Suprapubic skin (tissue), 4 donors: ENCODE data around the gene RCBTB2. TPM values are rescaled to one million over a fixed set of nuclear protein-coding genes. Genes with fewer than 3 reads are reported as not detected.

Experiments
- DNase-seq, 2 donors: peaks; one replicate each; pipeline ENCODE4 v3.0.0-alpha.2; 2019; ENCODE audit warnings: low spot score in 2 of 2
- H3K27ac ChIP-seq: fragments of 200-600 bp; sonication (generic); one replicate; pipeline ENCODE4 v1.5.1; 2019
- H3K27me3 ChIP-seq: fragments of 200-600 bp; sonication (generic); one replicate; pipeline ENCODE4 v1.5.1; 2019
- H3K36me3 ChIP-seq: fragments of 200-600 bp; sonication (generic); one replicate; pipeline ENCODE4 v1.5.1; 2019
- H3K4me1 ChIP-seq: fragments of 200-600 bp; sonication (generic); one replicate; pipeline ENCODE4 v1.5.1; 2019
- H3K4me3 ChIP-seq: fragments of 200-600 bp; sonication (generic); one replicate; pipeline ENCODE4 v1.5.1; 2019; ENCODE audit warnings: mild to moderate bottlenecking
- H3K9me3 ChIP-seq: fragments of 200-600 bp; sonication (generic); one replicate; pipeline ENCODE4 v1.5.1; 2019
- EP300 ChIP-seq: sonication (generic); formaldehyde crosslinking; IDR thresholded peaks from one replicate; pipeline ENCODE4 v1.6.1; 2017; ENCODE audit warnings: antibody characterized with exemption
- POLR2A ChIP-seq, 2 donors: fragments of 450-650 bp; IDR thresholded peaks; one replicate each; pipeline ENCODE4 v1.6.1; 2017; ENCODE audit warnings: antibody characterized with exemption in 2 of 2, mild to moderate bottlenecking in 2 of 2, moderate library complexity in 2 of 2
- POLR2AphosphoS5 ChIP-seq, 3 donors: sonication (generic); formaldehyde crosslinking; IDR thresholded peaks; one replicate each; pipeline ENCODE4 v1.6.1; 2017; ENCODE audit warnings: antibody characterized with exemption in 3 of 3
- WGBS: methylation state at CpG from one replicate; pipeline ENCODE4 v1.1.5; 2018; 5-methylcytosine and 5-hydroxymethylcytosine counted together
- total RNA-seq, 4 donors: library from RNA; depleted of rRNA; stranded (reverse); fragments of >200 nt; gene quantifications; one replicate each; pipeline ENCODE4 v1.1.0, GENCODE V29; 2016
- TF ChIP-seq, protein P1 (sequence below), 2 donors: fragments of 200-600 bp in 1 of 2; fragments of 450-650 bp in 1 of 2; sonication (generic) in 1 of 2; IDR thresholded peaks; one replicate each; pipeline ENCODE4 v1.5.1; 2016 to 2019; ENCODE audit warnings: antibody characterized with exemption in 2 of 2, mild to moderate bottlenecking in 1 of 2, moderate library complexity in 1 of 2

RCBTB2 gene
- total RNA-seq, 4 donors from 2014 or later, result 2.9 to 5.8 (median 4.4) TPM

- DNase-seq, result no peak
- H3K27me3 ChIP-seq, result no peaks in the 10 kb centered on the region
- H3K9me3 ChIP-seq, result peaks cover 8% of the 10 kb centered on the region
- 65% methylated on average over 2 of the region's 2 CpGs for WGBS
- H3K27ac ChIP-seq, result no peak overlapping the region
- H3K4me3 ChIP-seq, result no peak overlapping the region
- H3K4me1 ChIP-seq, result peaks cover 14% of the 10 kb centered on the region
- H3K36me3 ChIP-seq, result peaks cover 5% of the 10 kb centered on the region
- TF ChIP-seq POLR2AphosphoS5 (IDR thresholded peaks at IDR 0.05) (no peak), POLR2A (IDR thresholded peaks at IDR 0.05) (no peak), EP300 (no peak)
- TF ChIP-seq, protein P1, sequence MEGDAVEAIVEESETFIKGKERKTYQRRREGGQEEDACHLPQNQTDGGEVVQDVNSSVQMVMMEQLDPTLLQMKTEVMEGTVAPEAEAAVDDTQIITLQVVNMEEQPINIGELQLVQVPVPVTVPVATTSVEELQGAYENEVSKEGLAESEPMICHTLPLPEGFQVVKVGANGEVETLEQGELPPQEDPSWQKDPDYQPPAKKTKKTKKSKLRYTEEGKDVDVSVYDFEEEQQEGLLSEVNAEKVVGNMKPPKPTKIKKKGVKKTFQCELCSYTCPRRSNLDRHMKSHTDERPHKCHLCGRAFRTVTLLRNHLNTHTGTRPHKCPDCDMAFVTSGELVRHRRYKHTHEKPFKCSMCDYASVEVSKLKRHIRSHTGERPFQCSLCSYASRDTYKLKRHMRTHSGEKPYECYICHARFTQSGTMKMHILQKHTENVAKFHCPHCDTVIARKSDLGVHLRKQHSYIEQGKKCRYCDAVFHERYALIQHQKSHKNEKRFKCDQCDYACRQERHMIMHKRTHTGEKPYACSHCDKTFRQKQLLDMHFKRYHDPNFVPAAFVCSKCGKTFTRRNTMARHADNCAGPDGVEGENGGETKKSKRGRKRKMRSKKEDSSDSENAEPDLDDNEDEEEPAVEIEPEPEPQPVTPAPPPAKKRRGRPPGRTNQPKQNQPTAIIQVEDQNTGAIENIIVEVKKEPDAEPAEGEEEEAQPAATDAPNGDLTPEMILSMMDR (IDR thresholded peaks at IDR 0.05), result no peak
Observed at GRCh38 chr13:48449656-48450055, 83.2 kb downstream of the RCBTB2 start.

DNA sequence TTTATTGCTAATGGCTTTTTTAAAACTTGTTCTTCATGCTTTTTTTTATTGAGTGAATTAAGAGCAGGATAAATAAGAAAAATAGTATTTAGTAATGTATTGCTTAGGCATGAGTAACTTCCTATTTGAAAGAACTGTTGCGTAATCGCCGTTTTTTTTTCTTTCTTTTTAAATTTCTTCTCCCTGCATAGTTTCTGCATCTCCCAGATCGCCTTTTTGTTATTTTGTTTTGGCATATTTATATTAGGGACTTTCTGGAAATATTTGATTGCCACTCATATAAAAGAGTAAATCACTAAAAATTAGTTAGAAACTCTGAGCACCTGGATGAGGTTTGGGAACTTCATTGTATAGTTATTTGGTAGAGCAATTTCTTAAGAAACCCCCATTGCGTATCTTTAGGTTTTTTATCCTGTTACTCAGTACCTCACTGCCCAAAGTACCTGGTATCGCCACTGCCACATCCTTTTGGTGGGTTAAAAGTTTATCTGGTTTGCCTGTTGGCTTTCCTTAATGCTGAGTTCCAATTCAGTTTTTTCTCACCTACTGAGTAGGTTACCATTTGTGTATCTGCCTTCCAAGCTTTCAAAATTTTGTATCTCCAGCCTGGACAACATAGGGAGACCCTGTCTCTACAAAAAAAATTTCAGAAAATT is 83.8 kb downstream of the RCBTB2 start:
- 23% methylated on average over 6 of the region's 6 CpGs for WGBS
- H3K4me3 ChIP-seq, result no peak overlapping the region

GRCh38 chr13:48448285-48448958 is 84.5 kb downstream of the RCBTB2 start:
- WGBS, result 69% methylated on average over 3 of the region's 3 CpGs
- no peak overlapping the region for H3K4me3 ChIP-seq
- no peak for DNase-seq

More for the DNA sequence above, 83.8 kb downstream of the RCBTB2 start:
- Histone ChIP-seq H3K27ac (peak overlapping the region; percentile 8), H3K27me3 (no peaks in the 10 kb centered on the region), H3K9me3 (peaks cover 8% of the 10 kb centered on the region), H3K36me3 (peaks cover 5% of the 10 kb centered on the region), H3K4me1 (peaks cover 14% of the 10 kb centered on the region)
- TF ChIP-seq POLR2A (IDR thresholded peaks at IDR 0.05) (no peak), EP300 (no peak), POLR2AphosphoS5 (IDR thresholded peaks at IDR 0.05) (no peak)
- TF ChIP-seq, protein P1 (IDR thresholded peaks at IDR 0.05), result no peak
- DNase-seq, result no peak

GRCh38 chr13:48446464-48446863 is 86.4 kb downstream of the RCBTB2 start:
- H3K4me3 ChIP-seq, result no peak overlapping the region
- no peaks in the 10 kb centered on the region for H3K27me3 ChIP-seq
- no peak overlapping the region for H3K27ac ChIP-seq
- no peaks in the 10 kb centered on the region for H3K36me3 ChIP-seq
- TF ChIP-seq, protein P1 (IDR thresholded peaks at IDR 0.05), result no peak
- TF ChIP-seq POLR2A (IDR thresholded peaks at IDR 0.05), result no peak
- no peak for TF ChIP-seq EP300
- no peak for TF ChIP-seq POLR2AphosphoS5 (IDR thresholded peaks at IDR 0.05)
- peaks cover 14% of the 10 kb centered on the region for H3K4me1 ChIP-seq
- H3K9me3 ChIP-seq, result peaks cover 8% of the 10 kb centered on the region
- WGBS, result 93% methylated on average over 1 of the region's 1 CpG
- DNase-seq, result no peak

More at GRCh38 chr13:48448285-48448958, 84.5 kb downstream of the RCBTB2 start:
- H3K27me3 ChIP-seq, result no peaks in the 10 kb centered on the region
- H3K36me3 ChIP-seq, result peaks cover 5% of the 10 kb centered on the region
- H3K9me3 ChIP-seq, result peaks cover 8% of the 10 kb centered on the region
- peaks cover 14% of the 10 kb centered on the region for H3K4me1 ChIP-seq
- peak overlapping the region; percentile 8 for H3K27ac ChIP-seq
- TF ChIP-seq POLR2A (IDR thresholded peaks at IDR 0.05), result no peak

GRCh38 chr13:48443442-48444208 is 89.3 kb downstream of the RCBTB2 start:
- 50% methylated on average over 1 of the region's 1 CpG for WGBS

More at GRCh38 chr13:48443442-48444208, 89.3 kb downstream of the RCBTB2 start:
- Histone ChIP-seq H3K9me3 (no peaks in the 10 kb centered on the region), H3K4me1 (peaks cover 5% of the 10 kb centered on the region), H3K4me3 (no peak overlapping the region), H3K27me3 (no peaks in the 10 kb centered on the region), H3K27ac (no peak overlapping the region), H3K36me3 (no peaks in the 10 kb centered on the region)
- TF ChIP-seq POLR2AphosphoS5 (IDR thresholded peaks at IDR 0.05) (no peak), POLR2A (IDR thresholded peaks at IDR 0.05) (no peak), EP300 (no peak)
- TF ChIP-seq, protein P1 (IDR thresholded peaks at IDR 0.05), result no peak
- no peak for DNase-seq

Other genes with a start within 250 kb of the RCBTB2 start
- gene RB1, start 229.3 kb downstream of the RCBTB2 start, total RNA-seq, result 10 to 100 TPM; 18.0 to 31.5 (median 20.7) TPM
- gene LPAR6, start 120.0 kb downstream of the RCBTB2 start, total RNA-seq, result 10 to 100 TPM; 13.3 to 41.4 (median 22.8) TPM
- 1 to 10 TPM in 3 of 4 donors, under 1 TPM in 1; 0.93 to 2.2 (median 1.7) TPM for gene CYSLTR2, start 120.8 kb upstream of the RCBTB2 start, total RNA-seq